Measurements from ENCODE around the gene NEDD4.
"Not testable (repeated sequence)": the region's sequence is repeated elsewhere in the genome, so short reads cannot be mapped to it uniquely, and the experiment has no call there.

The NEDD4 gene

GRCh38 chr15:55856506-55857164 is 136.8 kb downstream of the NEDD4 start:
- Histone ChIP-seq H3K9me3 (ENCODE audit: severe bottlenecking) (no peaks in the 10 kb centered on the region), H3K27me3 (ENCODE audit: insufficient read depth, poor library complexity, severe bottlenecking) (no peaks in the 10 kb centered on the region), H3K27ac (ENCODE audit: poor library complexity, severe bottlenecking) (no peak overlapping the region), H3K4me3 (ENCODE audit: severe bottlenecking) (no peak overlapping the region), H3K4me1 (ENCODE audit: insufficient read depth, poor library complexity, severe bottlenecking) (no peaks in the 10 kb centered on the region), H3K36me3 (ENCODE audit: low read depth) (peaks cover 100% of the 10 kb centered on the region)
- ATAC-seq (ENCODE audit: low read depth), result no peak
- TF ChIP-seq, protein P1, sequence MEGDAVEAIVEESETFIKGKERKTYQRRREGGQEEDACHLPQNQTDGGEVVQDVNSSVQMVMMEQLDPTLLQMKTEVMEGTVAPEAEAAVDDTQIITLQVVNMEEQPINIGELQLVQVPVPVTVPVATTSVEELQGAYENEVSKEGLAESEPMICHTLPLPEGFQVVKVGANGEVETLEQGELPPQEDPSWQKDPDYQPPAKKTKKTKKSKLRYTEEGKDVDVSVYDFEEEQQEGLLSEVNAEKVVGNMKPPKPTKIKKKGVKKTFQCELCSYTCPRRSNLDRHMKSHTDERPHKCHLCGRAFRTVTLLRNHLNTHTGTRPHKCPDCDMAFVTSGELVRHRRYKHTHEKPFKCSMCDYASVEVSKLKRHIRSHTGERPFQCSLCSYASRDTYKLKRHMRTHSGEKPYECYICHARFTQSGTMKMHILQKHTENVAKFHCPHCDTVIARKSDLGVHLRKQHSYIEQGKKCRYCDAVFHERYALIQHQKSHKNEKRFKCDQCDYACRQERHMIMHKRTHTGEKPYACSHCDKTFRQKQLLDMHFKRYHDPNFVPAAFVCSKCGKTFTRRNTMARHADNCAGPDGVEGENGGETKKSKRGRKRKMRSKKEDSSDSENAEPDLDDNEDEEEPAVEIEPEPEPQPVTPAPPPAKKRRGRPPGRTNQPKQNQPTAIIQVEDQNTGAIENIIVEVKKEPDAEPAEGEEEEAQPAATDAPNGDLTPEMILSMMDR (IDR thresholded peaks at IDR 0.05; ENCODE audit: poor library complexity, severe bottlenecking), result no peak
- DNase-seq (ENCODE audit: low spot score), result no peak

- Histone ChIP-seq H3K4me3 (ENCODE audit: severe bottlenecking) (no peak overlapping the region), H3K36me3 (ENCODE audit: low read depth) (peaks cover 98% of the 10 kb centered on the region), H3K27ac (ENCODE audit: poor library complexity, severe bottlenecking) (no peak overlapping the region), H3K4me1 (ENCODE audit: insufficient read depth, poor library complexity, severe bottlenecking) (no peaks in the 10 kb centered on the region), H3K9me3 (ENCODE audit: severe bottlenecking) (no peaks in the 10 kb centered on the region), H3K27me3 (ENCODE audit: insufficient read depth, poor library complexity, severe bottlenecking) (no peaks in the 10 kb centered on the region)
- TF ChIP-seq, protein P1 (IDR thresholded peaks at IDR 0.05; ENCODE audit: poor library complexity, severe bottlenecking), result no peak
- ATAC-seq (ENCODE audit: low read depth) (no peak), DNase-seq (ENCODE audit: low spot score) (no peak)
These were observed 140.3 kb downstream of the NEDD4 start for GRCh38 chr15:55853134-55853533.

- no peak overlapping the region for H3K27ac ChIP-seq (ENCODE audit: poor library complexity, severe bottlenecking)
- H3K4me1 ChIP-seq (ENCODE audit: insufficient read depth, poor library complexity, severe bottlenecking), result no peaks in the 10 kb centered on the region
- TF ChIP-seq, protein P1 (IDR thresholded peaks at IDR 0.05; ENCODE audit: poor library complexity, severe bottlenecking), result peak; percentile 99
- DNase-seq (ENCODE audit: low spot score) (no peak), ATAC-seq (ENCODE audit: low read depth) (peak; percentile 84)
- H3K9me3 ChIP-seq (ENCODE audit: severe bottlenecking), result no peaks in the 10 kb centered on the region
- peaks cover 90% of the 10 kb centered on the region for H3K36me3 ChIP-seq (ENCODE audit: low read depth)
- no peaks in the 10 kb centered on the region for H3K27me3 ChIP-seq (ENCODE audit: insufficient read depth, poor library complexity, severe bottlenecking)
- H3K4me3 ChIP-seq (ENCODE audit: severe bottlenecking), result no peak overlapping the region
These were observed 147.2 kb downstream of the NEDD4 start for GRCh38 chr15:55846116-55846707.

GRCh38 chr15:55842897-55843296 is 150.5 kb downstream of the NEDD4 start:
- not testable (repeated sequence) for H3K9me3 ChIP-seq (ENCODE audit: severe bottlenecking); H3K27ac ChIP-seq (ENCODE audit: poor library complexity, severe bottlenecking); ATAC-seq (ENCODE audit: low read depth); H3K4me3 ChIP-seq (ENCODE audit: severe bottlenecking); H3K4me1 ChIP-seq (ENCODE audit: insufficient read depth, poor library complexity, severe bottlenecking); DNase-seq (ENCODE audit: low spot score); H3K27me3 ChIP-seq (ENCODE audit: insufficient read depth, poor library complexity, severe bottlenecking)
- peaks cover 88% of the 10 kb centered on the region for H3K36me3 ChIP-seq (ENCODE audit: low read depth)

DNA sequence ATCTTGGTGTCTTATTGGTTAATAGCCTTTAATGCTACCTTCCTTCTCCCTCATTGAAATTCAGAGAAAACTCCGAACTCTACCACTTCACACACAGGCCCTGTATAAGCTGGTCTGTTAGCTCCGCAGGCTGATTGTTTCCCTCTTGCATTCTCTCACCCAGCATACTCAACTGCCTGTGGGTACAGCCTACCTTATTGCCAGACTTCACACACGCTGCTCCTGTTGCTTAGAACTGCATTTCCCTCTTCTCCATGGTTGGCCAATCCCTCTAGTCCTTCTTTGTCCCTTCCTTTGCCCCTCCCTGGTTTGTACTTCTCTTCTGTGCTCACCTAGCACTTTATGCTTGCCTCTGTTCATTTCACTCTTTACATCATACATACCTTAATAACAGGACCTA is 157.5 kb downstream of the NEDD4 start:
- peaks cover 93% of the 10 kb centered on the region for H3K36me3 ChIP-seq (ENCODE audit: low read depth)
- H3K4me1 ChIP-seq (ENCODE audit: insufficient read depth, poor library complexity, severe bottlenecking), result no peaks in the 10 kb centered on the region
- H3K4me3 ChIP-seq (ENCODE audit: severe bottlenecking), result no peak overlapping the region
- no peaks in the 10 kb centered on the region for H3K27me3 ChIP-seq (ENCODE audit: insufficient read depth, poor library complexity, severe bottlenecking)
- ATAC-seq (ENCODE audit: low read depth) (no peak), DNase-seq (ENCODE audit: low spot score) (no peak)
- H3K27ac ChIP-seq (ENCODE audit: poor library complexity, severe bottlenecking), result no peak overlapping the region
- TF ChIP-seq, protein P1 (IDR thresholded peaks at IDR 0.05; ENCODE audit: poor library complexity, severe bottlenecking), result no peak
- no peaks in the 10 kb centered on the region for H3K9me3 ChIP-seq (ENCODE audit: severe bottlenecking)

Data from RWPE2 (cell line).